BE2C (cell line): ENCODE data around the gene NOC4L.

Experiments used
- DNase-seq: peaks from one replicate; pipeline ENCODE4 v3.0.0-alpha.2; 2020
- H3K27me3 ChIP-seq: fragments of 250-450 bp; sonication (Bioruptor Pico); 2 replicates; pipeline ENCODE4 v1.5.1; 2020; ENCODE audit warnings: mild to moderate bottlenecking
- H3K36me3 ChIP-seq: fragments of 250-450 bp; sonication (Bioruptor Pico); 2 replicates; pipeline ENCODE4 v1.5.1; 2020; ENCODE audit warnings: mild to moderate bottlenecking
- H3K4me1 ChIP-seq: fragments of 250-450 bp; sonication (Bioruptor Pico); 2 replicates; pipeline ENCODE4 v1.5.1; 2020
- H3K4me3 ChIP-seq: 2 replicates; pipeline ENCODE4 v1.5.1; 2011; ENCODE audit warnings: low read depth, low read length
- H3K9me3 ChIP-seq: fragments of 250-450 bp; sonication (Bioruptor Pico); 2 replicates; pipeline ENCODE4 v1.5.1; 2020
- CTCF ChIP-seq: IDR thresholded peaks from 2 replicates; pipeline ENCODE4 v1.5.1; 2012; ENCODE audit warnings: mild to moderate bottlenecking, low read depth, low read length

The NOC4L gene

GRCh38 chr12:132137483-132138125, 6.7 kb upstream of the NOC4L start:
- Histone ChIP-seq H3K36me3 (peaks cover 40% of the 10 kb centered on the region), H3K4me1 (no peaks in the 10 kb centered on the region), H3K4me3 (no peak overlapping the region), H3K27me3 (no peaks in the 10 kb centered on the region), H3K9me3 (no peaks in the 10 kb centered on the region; the same call in 1 of the 2 replicates)
- no peak for TF ChIP-seq CTCF
- DNase-seq: no peak

- no peak overlapping the region for H3K4me3 ChIP-seq
- no peaks in the 10 kb centered on the region; the same call in 1 of the 2 replicates for H3K9me3 ChIP-seq
- no peaks in the 10 kb centered on the region for H3K4me1 ChIP-seq
- DNase-seq: no peak
- peaks cover 41% of the 10 kb centered on the region for H3K36me3 ChIP-seq
- TF ChIP-seq CTCF: no peak
- H3K27me3 ChIP-seq: no peaks in the 10 kb centered on the region
Measured at GRCh38 chr12:132138941-132139871, 5.1 kb upstream of the NOC4L start.

GRCh38 chr12:132139912-132140311, 4.3 kb upstream of the NOC4L start:
- Histone ChIP-seq H3K36me3 (peaks cover 41% of the 10 kb centered on the region), H3K4me1 (no peaks in the 10 kb centered on the region), H3K27me3 (no peaks in the 10 kb centered on the region), H3K9me3 (no peaks in the 10 kb centered on the region; the same call in 1 of the 2 replicates), H3K4me3 (no peak overlapping the region)
- peak; percentile 9 for DNase-seq
- TF ChIP-seq CTCF: no peak

- peaks cover 41% of the 10 kb centered on the region for H3K36me3 ChIP-seq
Measured at GRCh38 chr12:132140501-132140900, 3.8 kb upstream of the NOC4L start.

GRCh38 chr12:132140918-132141841, 3.1 kb upstream of the NOC4L start:
- H3K36me3 ChIP-seq: peaks cover 41% of the 10 kb centered on the region
- H3K4me1 ChIP-seq: no peaks in the 10 kb centered on the region
- no peaks in the 10 kb centered on the region; the same call in 1 of the 2 replicates for H3K9me3 ChIP-seq
- no peak for TF ChIP-seq CTCF
- H3K4me3 ChIP-seq: no peak overlapping the region
- peak; percentile 8 for DNase-seq
- no peaks in the 10 kb centered on the region for H3K27me3 ChIP-seq

More at GRCh38 chr12:132140501-132140900, 3.8 kb upstream of the NOC4L start:
- Histone ChIP-seq H3K27me3 (no peaks in the 10 kb centered on the region), H3K4me3 (no peak overlapping the region), H3K4me1 (no peaks in the 10 kb centered on the region), H3K9me3 (no peaks in the 10 kb centered on the region; the same call in 1 of the 2 replicates)
- DNase-seq: peak; percentile 8
- TF ChIP-seq CTCF: no peak
